GM19395 (cell line): Measurements from ENCODE around the gene TTYH2.
"Not testable (repeated sequence)": the region's sequence is repeated elsewhere in the genome, so short reads cannot be mapped to it uniquely, and the experiment has no call there.

Source experiments
- ATAC-seq: cut with Tn5 transposase; IDR thresholded peaks from one replicate; pipeline ENCODE4 v1.9.1; 2021; ENCODE audit warnings: mild to moderate bottlenecking, moderate library complexity; ENCODE audit not compliant: unreplicated experiment

The TTYH2 gene

GRCh38 chr17:74259667-74260524 is 46.5 kb downstream of the TTYH2 start:
- no peak for ATAC-seq

DNA sequence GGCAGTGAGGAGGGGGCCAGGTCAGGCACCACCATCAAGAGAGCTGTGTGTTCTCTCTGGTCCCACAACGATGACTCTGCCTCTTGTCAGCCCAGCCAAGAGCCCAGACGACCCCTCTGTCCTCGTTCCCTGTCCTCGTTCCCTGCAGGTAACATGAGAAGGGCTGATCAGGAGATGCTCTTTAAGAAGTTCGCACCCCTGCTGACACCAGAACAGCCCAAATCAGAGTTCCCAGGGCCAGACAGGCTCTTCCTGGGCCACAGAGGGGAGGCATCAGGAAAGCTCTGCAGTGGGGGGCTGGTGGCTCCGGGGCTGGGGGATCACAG is 47.1 kb downstream of the TTYH2 start:
- no peak for ATAC-seq

- ATAC-seq = no peak
These were observed 49.2 kb downstream of the TTYH2 start for GRCh38 chr17:74262601-74263000.

- ATAC-seq = not testable (repeated sequence)
These were observed 53.7 kb downstream of the TTYH2 start for GRCh38 chr17:74267054-74267453.

DNA sequence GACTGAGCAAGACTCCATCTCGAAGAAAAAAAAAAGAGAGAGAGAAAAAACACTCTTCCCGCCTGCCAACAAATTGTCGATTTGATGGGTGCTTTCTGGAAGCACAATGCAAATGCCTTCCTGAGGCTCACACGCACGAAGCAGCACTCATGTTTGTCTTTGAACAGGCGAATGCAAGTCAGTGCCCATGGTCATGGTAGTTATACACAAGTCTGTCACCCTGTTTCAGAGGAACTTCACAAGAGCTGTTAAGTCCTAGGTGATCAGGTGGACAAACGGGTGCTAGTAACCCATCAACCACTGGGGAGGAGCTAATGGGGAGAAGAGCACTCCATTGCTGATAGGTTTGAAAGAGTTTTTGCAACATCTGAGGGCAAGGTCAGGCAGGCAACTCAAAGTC is 54.2 kb downstream of the TTYH2 start:
- ATAC-seq = no peak

DNA sequence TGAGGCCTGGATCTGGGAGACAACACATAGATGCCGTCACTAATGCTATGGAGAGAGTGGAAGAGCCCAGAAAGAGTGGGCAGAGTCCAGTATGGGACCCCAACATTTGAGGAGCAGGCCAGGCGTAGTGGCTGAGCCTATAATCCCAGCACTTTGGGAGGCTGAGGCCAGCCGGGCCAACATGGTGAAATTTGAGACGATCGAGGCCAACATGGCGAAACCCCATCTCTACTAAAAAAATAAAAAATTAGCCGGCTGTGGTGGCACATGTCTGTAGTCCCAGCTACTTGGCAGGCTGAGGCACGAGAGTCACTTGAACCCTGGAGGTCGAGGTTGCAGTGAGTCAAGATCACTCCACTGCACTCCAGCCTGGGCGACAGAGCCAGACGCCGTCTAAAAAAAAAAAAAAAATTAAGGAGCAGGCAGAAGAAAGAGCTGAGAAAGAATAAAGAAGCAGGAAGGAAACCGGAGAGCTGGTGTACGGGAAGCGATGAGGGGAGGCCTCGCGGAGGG is 54.7 kb downstream of the TTYH2 start:
- ATAC-seq = no peak

DNA sequence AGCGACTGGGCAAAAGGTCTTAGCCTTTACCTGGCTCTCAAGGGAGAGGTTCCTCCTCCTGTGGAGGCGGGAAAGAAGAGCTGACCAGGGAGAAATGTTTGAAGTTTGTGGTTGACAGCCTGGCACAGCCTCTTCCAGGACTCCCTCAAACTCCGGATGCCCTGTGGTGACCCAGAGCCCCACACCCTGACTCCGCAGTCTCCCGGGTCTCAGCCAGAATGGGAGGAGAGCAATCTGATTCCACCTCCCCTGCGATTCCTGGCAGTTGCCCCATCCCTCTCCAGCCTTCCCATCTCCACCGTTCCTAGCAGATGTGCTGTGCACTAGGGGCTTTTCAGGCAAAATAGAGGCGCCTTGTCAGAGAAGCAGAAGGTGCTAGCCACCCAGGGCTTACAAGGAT is 55.2 kb downstream of the TTYH2 start:
- ATAC-seq = no peak

DNA sequence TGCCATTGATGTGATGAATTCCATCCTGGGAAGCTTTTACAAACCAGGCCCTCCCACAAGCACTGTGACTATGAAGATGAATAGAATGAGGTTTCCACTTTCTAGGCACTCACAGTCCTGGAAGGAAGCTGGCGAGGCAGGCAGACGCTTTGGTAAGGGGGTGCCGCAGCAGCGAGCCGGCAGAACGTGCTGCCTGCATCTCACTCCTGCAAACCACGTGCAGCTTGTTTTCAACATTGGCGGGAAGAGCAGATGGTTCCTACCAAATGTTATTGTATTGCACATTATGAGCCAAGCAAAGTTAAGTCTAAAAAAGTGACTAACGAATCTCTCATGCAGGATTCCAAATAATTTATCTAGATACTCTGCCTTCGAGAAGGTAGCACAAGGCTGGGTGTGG is 57.0 kb downstream of the TTYH2 start:
- no peak for ATAC-seq

DNA sequence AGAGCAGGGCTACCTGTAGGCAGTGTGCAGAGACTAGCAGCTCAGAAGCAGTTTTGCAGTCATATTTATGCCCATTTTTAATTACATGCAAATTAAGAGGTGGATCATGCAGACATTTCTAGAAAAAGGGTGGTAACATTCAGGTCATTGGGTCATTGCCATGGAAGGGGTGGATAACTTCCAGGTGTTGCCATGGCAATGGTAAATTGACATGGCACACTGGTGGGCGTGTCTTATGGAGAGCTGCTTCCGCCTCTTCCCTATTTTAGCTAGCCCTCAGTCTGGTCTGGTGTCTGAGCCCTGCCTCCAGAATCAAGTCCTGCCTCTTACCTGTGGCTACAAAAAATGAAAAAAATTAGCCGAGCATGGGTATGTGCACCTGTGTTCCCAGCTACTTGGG is 57.9 kb downstream of the TTYH2 start:
- ATAC-seq = no peak

DNA sequence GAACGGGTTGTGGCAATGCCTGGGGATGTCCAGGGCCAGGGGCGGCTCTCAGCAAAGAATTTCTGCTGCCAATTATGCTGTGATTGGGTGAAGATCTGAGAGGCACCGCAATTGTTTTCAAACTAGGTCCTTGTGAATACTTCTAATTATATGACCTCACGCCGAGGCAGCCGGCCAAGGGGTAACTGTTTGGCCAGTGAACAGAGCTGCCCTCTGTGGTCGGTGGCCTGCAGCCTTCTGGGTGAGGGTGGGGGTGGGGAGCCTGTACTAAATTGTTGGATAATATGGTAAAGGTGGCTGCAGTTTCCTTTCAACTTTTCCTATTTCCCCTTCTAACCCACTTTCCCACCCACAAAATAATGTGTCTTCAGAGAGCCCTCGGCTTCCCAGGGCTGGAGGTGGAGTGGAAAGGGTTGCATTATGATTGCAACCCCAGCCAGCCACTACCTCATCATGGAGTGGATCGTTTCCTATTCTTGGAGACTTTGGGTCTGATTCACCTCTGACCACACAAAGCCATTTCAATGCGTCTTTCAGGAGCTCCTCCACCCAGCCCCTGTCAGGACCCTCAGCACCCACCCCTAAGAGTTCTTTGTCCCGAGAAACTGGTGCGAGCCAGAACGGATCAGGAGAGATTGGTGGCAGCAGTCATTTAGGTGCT is 58.7 kb downstream of the TTYH2 start:
- no peak for ATAC-seq

DNA sequence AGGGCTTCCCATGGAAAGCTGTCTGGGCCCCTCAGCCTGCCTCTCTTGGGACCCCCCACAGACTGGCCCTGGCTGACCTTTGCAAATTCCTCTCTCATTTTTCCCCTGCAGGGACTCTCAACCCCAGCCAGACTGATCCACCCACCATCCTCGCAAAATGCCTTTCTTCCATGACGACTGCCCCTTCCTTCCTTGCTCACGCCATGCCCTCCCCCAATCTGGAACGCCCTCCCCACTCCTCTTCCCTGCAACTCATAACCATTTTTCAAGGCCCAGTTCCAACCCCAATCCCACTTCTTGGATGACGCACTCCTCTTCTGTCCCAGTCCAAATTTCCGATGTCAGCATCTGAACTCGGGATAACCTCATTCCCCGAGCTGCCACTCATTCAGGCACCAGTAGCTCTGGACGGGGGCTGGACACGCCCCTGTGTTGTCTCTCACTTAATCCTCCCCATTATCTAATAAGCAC is 59.4 kb downstream of the TTYH2 start:
- ATAC-seq = no peak

- no peak for ATAC-seq
These were observed 60.8 kb downstream of the TTYH2 start, which contains the start of gene DNAI2 for GRCh38 chr17:74274060-74274708. Gene DNAI2, plus strand, starts transcription at chr17:74274234. Its CDS starts 7,584 bp downstream, at chr17:74281818.

- ATAC-seq = no peak
These were observed 61.5 kb downstream of the TTYH2 start for GRCh38 chr17:74274709-74275340.

- ATAC-seq = no peak
These were observed 62.7 kb downstream of the TTYH2 start for GRCh38 chr17:74276051-74276476.

DNA sequence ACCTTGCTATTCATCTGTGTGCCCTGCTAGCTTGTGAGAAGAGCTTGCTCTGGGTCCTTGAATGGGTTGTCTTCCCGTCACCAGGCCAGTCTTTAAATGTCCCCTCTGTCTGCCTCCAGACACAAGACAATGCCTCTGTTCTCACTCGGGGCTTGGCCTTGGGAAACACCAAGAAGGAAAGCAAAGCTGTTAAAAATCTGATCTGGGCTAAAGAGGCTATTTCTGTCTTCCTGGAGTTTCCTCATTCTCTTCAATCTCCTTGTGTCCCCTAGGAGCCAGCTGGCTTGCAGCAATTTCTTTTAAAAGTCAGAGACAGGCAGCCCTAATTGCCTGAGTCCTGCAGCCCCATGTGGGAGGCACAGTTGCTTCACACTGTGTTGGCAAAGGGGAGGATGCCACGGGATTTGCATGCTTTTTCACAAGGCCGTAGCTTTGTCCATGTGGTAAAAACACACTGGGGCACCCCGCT is 63.2 kb downstream of the TTYH2 start:
- no peak for ATAC-seq

DNA sequence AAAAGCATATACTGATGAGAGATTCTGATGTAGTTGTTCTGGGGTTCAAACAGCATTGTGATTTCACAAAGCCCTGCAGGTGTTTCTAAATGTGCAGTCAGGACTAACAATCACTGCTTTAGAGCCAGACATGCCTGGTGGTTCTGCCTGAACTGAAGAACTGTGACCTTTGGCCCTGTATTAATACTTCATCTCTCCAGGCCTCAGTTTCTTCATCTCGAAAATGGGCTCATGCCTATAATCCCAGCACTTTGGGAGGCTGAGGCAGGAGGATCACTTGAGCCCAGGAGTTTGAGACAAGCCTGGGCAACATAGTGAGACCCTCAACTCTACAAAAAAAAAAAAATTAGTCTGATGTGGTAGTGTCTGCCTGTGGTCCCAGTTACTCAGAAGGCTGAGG is 64.6 kb downstream of the TTYH2 start:
- no peak for ATAC-seq

GRCh38 chr17:74279617-74280016 is 66.2 kb downstream of the TTYH2 start:
- ATAC-seq = not testable (repeated sequence)

GRCh38 chr17:74280093-74280513 is 66.7 kb downstream of the TTYH2 start:
- peak; percentile 76 for ATAC-seq

GRCh38 chr17:74281799-74282198 is 68.4 kb downstream of the TTYH2 start:
- ATAC-seq = no peak

- ATAC-seq = not testable (repeated sequence)
These were observed 68.9 kb downstream of the TTYH2 start for GRCh38 chr17:74282274-74282586.
